ENCODE data around the gene NAP1L4. TPM values are rescaled to one million over a fixed set of nuclear protein-coding genes. Genes with fewer than 3 reads are reported as not detected.

The NAP1L4 gene
- total and polyA plus RNA-seq, 2 of the 8 experiments (the other 6 are each of a cell fraction or from before 2014, with no cell fraction given) = 75.8 to 194 TPM

GRCh38 chr11:3022300-3022967 lies 30.3 kb upstream of the NAP1L4 start:
- Histone ChIP-seq H3K18ac (ENCODE audit: extremely low read depth, low read length) (no peak overlapping the region), H3K56ac (replicated peaks; ENCODE audit: insufficient read length, low read depth, low read length) (no peak overlapping the region), H2AK5ac (ENCODE audit: low read depth, low read length) (no peak overlapping the region), H3K9ac (replicated peaks in 1 of 4; ENCODE audit: extremely low read depth in 1 of 4, low read depth in 3 of 4, low read length in 3 of 4) (no peak overlapping the region), H3K23ac (ENCODE audit: insufficient read length) (no peak overlapping the region), H3K27ac (ENCODE audit: low read depth, low read length) (no peak overlapping the region), H3K4me1 (replicated peaks in 1 of 4; ENCODE audit: control insufficient read depth in 3 of 4, insufficient read depth in 4 of 4, low read length in 3 of 4) (no peaks in the 10 kb centered on the region), H2BK15ac (ENCODE audit: low read length) (no peak overlapping the region), H2AFZ (ENCODE audit: low read length) (no peak overlapping the region), H4K5ac (ENCODE audit: insufficient read length, low read depth, low read length) (no peak overlapping the region), H3K79me1 (ENCODE audit: low read depth, low read length) (no peaks in the 10 kb centered on the region), H3K36me3 (ENCODE audit: control insufficient read depth in 2 of 4, insufficient read depth in 4 of 4, low read length in 3 of 4) (peaks cover 19 to 57% (median 36%) of the 10 kb centered on the region in 4 experiments), H3K4me3 (ENCODE audit: extremely low read depth in 1 of 4, insufficient read depth in 2 of 4, low read depth in 3 of 4, low read length in 4 of 4) (no peak overlapping the region), H2BK20ac (ENCODE audit: low read length) (no peak overlapping the region), H3K14ac (ENCODE audit: insufficient read length) (no peak overlapping the region), H2BK12ac (ENCODE audit: low read depth, low read length) (no peak overlapping the region), H3K9me3 (ENCODE audit: insufficient read depth in 2 of 2, low read depth in 1 of 2, low read length in 1 of 2) (no peaks in the 10 kb centered on the region), H3K4ac (replicated peaks; ENCODE audit: insufficient read length, low read depth, low read length) (no peak overlapping the region), H3K79me2 (ENCODE audit: control insufficient read depth in 1 of 2, insufficient read depth in 2 of 2, low read length in 2 of 2) (no peaks in the 10 kb centered on the region), H4K8ac (ENCODE audit: extremely low read depth, insufficient read depth, low read length) (0 out of 2 replicates have a peak overlapping the region, but pooled peaks have one; percentile 36), H3K4me2 (ENCODE audit: insufficient read depth in 1 of 2, low read depth in 2 of 2, low read length in 2 of 2) (no peak overlapping the region), H3K27me3 (replicated peaks in 1 of 4; ENCODE audit: control insufficient read depth in 3 of 4, extremely low read depth in 1 of 4, insufficient read depth in 3 of 4, low read length in 3 of 4) (no peaks in the 10 kb centered on the region), H2BK5ac (ENCODE audit: low read depth, low read length) (no peak overlapping the region), H3K23me2 (ENCODE audit: low read depth, low read length) (no peaks in the 10 kb centered on the region), H4K91ac (replicated peaks; ENCODE audit: insufficient read length, low read length) (no peak overlapping the region), H4K20me1 (replicated peaks in 1 of 2; ENCODE audit: control insufficient read depth in 1 of 2, insufficient read depth in 2 of 2, low read length in 2 of 2) (peaks cover 2 to 22% of the 10 kb centered on the region in 2 experiments), H2BK120ac (replicated peaks; ENCODE audit: low read depth, low read length) (no peak overlapping the region)
- POLR2A ChIA-PET (ENCODE audit: partially characterized antibody) = interaction anchor here (0.6 to 1.6 kb wide), 14 partner anchors 10 to 359 kb away, joined by 3 to 6 read pairs (median 3); partner anchors contain the start of gene NAP1L4
- CTCF ChIA-PET (ENCODE audit: partially characterized antibody) = interaction anchor here (0.5 to 9.2 kb wide), 17 partner anchors 9 to 782 kb away, joined by 3 to 66 read pairs (median 5); no protein-coding TSS in a partner anchor
- WGBS, 2 experiments (ENCODE audit: extremely low coverage in 1 of 2, insufficient coverage in 1 of 2, insufficient read length in 1 of 2, insufficient replicate concordance in 2 of 2, low coverage in 1 of 2, low lambda C conversion rate in 2 of 2, missing lambda C conversion rate in 1 of 2) = 90% methylated on average over 14 of the region's 14 CpGs; no CpG with 5 or more reads in 1 of the 2 experiments
- DNase-seq (ENCODE audit: low read depth in 1 of 2, low spot score in 2 of 2) = no peak
- no peak for FAIRE-seq
- no peak for TF ChIP-seq SIN3A (conservative IDR thresholded peaks at IDR 0.05 in 1 of 2, IDR thresholded peaks at IDR 0.05 in 1 of 2; ENCODE audit: low read depth in 1 of 2, low read length in 2 of 2)
- no peak for TF ChIP-seq POLR2AphosphoS5 (IDR thresholded peaks at IDR 0.05; ENCODE audit: low read depth, low read length)
- no peak for TF ChIP-seq CHD2 (IDR thresholded peaks at IDR 0.05; ENCODE audit: low read length)
- no peak for TF ChIP-seq POU5F1 (IDR thresholded peaks at IDR 0.05; ENCODE audit: low read depth, low read length)
- TF ChIP-seq ZNF274 (IDR thresholded peaks at IDR 0.05; ENCODE audit: borderline replicate concordance, extremely low read depth, low read length) = no peak
- no peak for TF ChIP-seq SAP30 (IDR thresholded peaks at IDR 0.05; ENCODE audit: insufficient read depth, insufficient replicate concordance, low read length)
- TF ChIP-seq EP300 (IDR thresholded peaks at IDR 0.05; ENCODE audit: borderline replicate concordance in 1 of 2, low read depth in 2 of 2, low read length in 2 of 2) = no peak
- no peak for TF ChIP-seq KDM4A (IDR thresholded peaks at IDR 0.05; ENCODE audit: low read depth, low read length, severe bottlenecking)
- TF ChIP-seq CTCF (IDR thresholded peaks at IDR 0.05; ENCODE audit: control extremely low read depth in 1 of 3, insufficient read depth in 1 of 3, low read depth in 1 of 3, low read length in 3 of 3) = no peak

Measured in H1 (cell line).